Measurements from ENCODE around the gene CCR9. TPM values are rescaled to one million over a fixed set of nuclear protein-coding genes. Genes with fewer than 3 reads are reported as not detected.

Gene CCR9
- total RNA-seq, 1 donor from 2014 or later = not detected

GRCh38 chr3:45950131-45950530 lies 63.8 kb downstream of the CCR9 start:
- Mint-ChIP-seq H3K27me3 (no peaks in the 10 kb centered on the region), H3K36me3 (ENCODE audit: insufficient read depth) (peaks cover 6% of the 10 kb centered on the region), H3K4me3 (ENCODE audit: low read depth) (no peak overlapping the region), H3K4me1 (ENCODE audit: low read depth) (no peaks in the 10 kb centered on the region), H3K27ac (no peak overlapping the region), H3K9me3 (ENCODE audit: low read depth) (no peaks in the 10 kb centered on the region)
- DNase-seq (ENCODE audit: low spot score, unreplicated experiment) = no peak
- no peak for TF ChIP-seq CTCF (IDR thresholded peaks at IDR 0.05; ENCODE audit: unreplicated experiment)

- Mint-ChIP-seq H3K27ac (no peak overlapping the region), H3K36me3 (ENCODE audit: insufficient read depth) (peaks cover 9% of the 10 kb centered on the region), H3K27me3 (no peaks in the 10 kb centered on the region), H3K9me3 (ENCODE audit: low read depth) (no peaks in the 10 kb centered on the region), H3K4me1 (ENCODE audit: low read depth) (no peaks in the 10 kb centered on the region), H3K4me3 (ENCODE audit: low read depth) (no peak overlapping the region)
- DNase-seq (ENCODE audit: low spot score, unreplicated experiment) = no peak
- no peak for TF ChIP-seq CTCF (IDR thresholded peaks at IDR 0.05; ENCODE audit: unreplicated experiment)
Observed at GRCh38 chr3:45950686-45951600, 64.6 kb downstream of the CCR9 start.

- no peak for DNase-seq (ENCODE audit: low spot score, unreplicated experiment)
- no peaks in the 10 kb centered on the region for H3K27me3 Mint-ChIP-seq
- TF ChIP-seq CTCF (IDR thresholded peaks at IDR 0.05; ENCODE audit: unreplicated experiment) = no peak
- no peaks in the 10 kb centered on the region for H3K4me1 Mint-ChIP-seq (ENCODE audit: low read depth)
- no peaks in the 10 kb centered on the region for H3K9me3 Mint-ChIP-seq (ENCODE audit: low read depth)
- no peak overlapping the region for H3K27ac Mint-ChIP-seq
- H3K4me3 Mint-ChIP-seq (ENCODE audit: low read depth) = no peak overlapping the region
- peaks cover 8% of the 10 kb centered on the region for H3K36me3 Mint-ChIP-seq (ENCODE audit: insufficient read depth)
Observed at GRCh38 chr3:45951946-45952345, 65.6 kb downstream of the CCR9 start.

GRCh38 chr3:45952456-45952855 lies 66.1 kb downstream of the CCR9 start:
- Mint-ChIP-seq H3K4me3 (ENCODE audit: low read depth) (no peak overlapping the region), H3K36me3 (ENCODE audit: insufficient read depth) (peaks cover 9% of the 10 kb centered on the region), H3K27ac (no peak overlapping the region), H3K4me1 (ENCODE audit: low read depth) (no peaks in the 10 kb centered on the region), H3K9me3 (ENCODE audit: low read depth) (no peaks in the 10 kb centered on the region), H3K27me3 (no peaks in the 10 kb centered on the region)
- no peak for DNase-seq (ENCODE audit: low spot score, unreplicated experiment)
- TF ChIP-seq CTCF (IDR thresholded peaks at IDR 0.05; ENCODE audit: unreplicated experiment) = no peak

Other genes starting within 250 kb of the CCR9 start
- gene SACM1L, start 197.1 kb upstream of the CCR9 start, total RNA-seq = 56.7 and 61.3 TPM in 2 replicates
- not detected in 2 replicates for gene SLC6A20, start 90.0 kb upstream of the CCR9 start, total RNA-seq
- 28.1 and 29.3 TPM in 2 replicates for gene LZTFL1, start 44.4 kb upstream of the CCR9 start, total RNA-seq
- not detected in 2 replicates for gene CXCR6, start 56.9 kb downstream of the CCR9 start, total RNA-seq
- gene FYCO1, start 109.3 kb downstream of the CCR9 start, total RNA-seq = 17.0 and 18.0 TPM in 2 replicates
- gene XCR1, start 140.9 kb downstream of the CCR9 start, total RNA-seq = not detected in 2 replicates